IPS-NIHi11 (cell line): ENCODE measurements around the gene TRIM29.
A peak's percentile ranks its signal among the peaks of the same experiment; 100 is the strongest.
"Not testable (repeated sequence)": the region's sequence is repeated elsewhere in the genome, so short reads cannot be mapped to it uniquely, and the experiment has no call there.

Source experiments
- DNase-seq: peaks from one replicate; pipeline ENCODE4 v3.0.0; 2012; ENCODE audit warnings: mixed read lengths, low spot score

The TRIM29 gene, protein sequence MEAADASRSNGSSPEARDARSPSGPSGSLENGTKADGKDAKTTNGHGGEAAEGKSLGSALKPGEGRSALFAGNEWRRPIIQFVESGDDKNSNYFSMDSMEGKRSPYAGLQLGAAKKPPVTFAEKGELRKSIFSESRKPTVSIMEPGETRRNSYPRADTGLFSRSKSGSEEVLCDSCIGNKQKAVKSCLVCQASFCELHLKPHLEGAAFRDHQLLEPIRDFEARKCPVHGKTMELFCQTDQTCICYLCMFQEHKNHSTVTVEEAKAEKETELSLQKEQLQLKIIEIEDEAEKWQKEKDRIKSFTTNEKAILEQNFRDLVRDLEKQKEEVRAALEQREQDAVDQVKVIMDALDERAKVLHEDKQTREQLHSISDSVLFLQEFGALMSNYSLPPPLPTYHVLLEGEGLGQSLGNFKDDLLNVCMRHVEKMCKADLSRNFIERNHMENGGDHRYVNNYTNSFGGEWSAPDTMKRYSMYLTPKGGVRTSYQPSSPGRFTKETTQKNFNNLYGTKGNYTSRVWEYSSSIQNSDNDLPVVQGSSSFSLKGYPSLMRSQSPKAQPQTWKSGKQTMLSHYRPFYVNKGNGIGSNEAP

DNA sequence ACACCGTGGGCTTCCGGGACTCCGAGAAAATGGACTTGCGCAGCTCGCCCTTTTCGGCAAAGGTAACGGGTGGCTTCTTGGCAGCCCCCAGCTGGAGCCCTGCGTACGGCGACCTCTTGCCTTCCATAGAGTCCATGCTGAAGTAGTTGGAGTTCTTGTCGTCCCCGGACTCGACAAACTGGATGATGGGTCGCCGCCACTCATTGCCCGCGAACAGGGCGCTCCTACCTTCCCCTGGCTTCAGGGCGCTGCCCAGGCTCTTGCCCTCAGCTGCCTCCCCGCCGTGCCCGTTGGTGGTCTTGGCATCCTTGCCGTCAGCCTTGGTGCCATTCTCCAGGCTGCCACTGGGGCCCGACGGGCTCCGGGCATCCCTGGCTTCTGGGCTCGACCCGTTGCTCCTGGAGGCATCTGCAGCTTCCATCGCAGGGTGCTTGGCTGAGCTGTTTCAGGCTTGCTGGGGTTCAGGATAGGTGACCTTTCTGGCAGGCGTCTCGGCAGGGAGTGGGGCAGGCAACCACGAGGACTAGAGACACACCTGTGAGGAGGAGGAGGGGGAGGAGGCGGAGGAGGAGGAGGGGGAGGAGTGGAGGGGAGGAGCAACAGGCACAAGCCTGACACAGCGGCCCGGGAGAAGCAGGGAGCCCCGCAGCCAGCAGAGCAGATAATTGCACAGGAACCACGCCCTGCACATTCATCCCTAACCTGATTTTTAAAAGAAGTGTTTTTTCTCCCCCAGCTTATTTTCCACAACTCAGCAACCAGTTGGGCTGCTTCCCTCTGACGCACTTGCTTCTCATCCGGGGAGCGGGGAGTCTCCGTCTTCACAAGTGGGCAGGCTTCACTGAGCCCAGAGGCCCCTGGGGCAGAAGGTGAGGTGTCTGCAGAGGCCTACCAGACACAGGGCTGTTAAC is at the start of gene TRIM29:
TSS of gene TRIM29 (minus strand) at position 503 of the 911 bp plus-strand sequence. CDS start at position 421, 82 bp downstream.
- DNase-seq: peak; percentile 74

DNA sequence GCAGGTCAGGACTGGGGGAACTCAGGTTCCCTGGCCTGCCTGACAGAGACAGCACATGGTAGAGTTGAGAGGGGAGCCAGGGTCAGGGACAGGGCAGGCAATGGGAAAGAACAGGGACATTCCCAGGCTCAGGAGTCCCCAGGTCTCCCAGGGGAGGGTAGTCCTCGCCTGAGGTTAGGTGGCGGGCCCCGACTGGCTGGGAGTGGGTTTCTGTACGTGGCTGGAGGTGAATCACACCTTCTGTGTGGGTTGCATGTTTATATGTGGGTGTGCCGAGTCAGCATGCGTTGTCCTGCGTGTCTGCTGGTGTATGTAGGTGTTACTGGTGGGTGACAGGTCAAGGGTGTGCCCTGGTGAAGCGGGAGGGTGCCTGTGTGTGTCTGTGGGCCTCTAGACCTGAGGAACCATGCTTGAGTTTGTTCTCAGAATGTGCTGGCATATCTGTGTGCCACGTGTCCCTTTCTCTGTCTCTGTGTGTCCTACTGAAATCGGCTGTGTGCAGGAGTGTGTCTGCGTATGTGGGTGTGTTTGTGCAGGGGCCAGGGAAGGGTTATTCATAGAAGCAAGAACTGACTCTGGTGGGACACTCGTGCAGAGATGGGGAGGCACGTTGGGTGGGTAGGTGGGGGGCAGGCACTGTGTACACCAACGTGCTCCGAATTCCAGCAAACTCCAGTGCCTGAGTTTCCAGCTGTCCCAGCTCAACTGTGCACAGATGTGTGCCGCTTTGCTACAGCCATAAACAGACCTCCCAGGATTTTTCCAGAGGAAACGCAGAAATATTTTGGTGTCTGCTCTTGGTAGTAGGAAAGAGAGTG is 49.1 kb upstream of the TRIM29 start:
- no peak for DNase-seq

DNA sequence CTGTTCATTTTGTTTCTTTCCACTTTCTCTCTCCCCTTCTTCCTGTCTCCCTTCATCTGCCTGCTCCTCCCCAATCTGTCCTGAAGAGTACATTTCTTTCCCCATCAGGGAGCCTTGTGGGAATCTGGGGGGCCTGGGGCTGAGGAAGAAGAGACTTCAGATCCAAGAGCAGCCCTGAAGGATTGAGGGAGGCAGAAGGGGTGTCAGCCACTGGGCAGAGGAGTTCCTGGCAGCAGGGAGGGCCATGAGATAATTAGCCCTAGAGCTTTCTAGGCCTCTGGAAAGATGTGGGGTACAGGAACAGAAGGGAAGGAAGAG is 48.5 kb upstream of the TRIM29 start:
- DNase-seq: no peak

DNA sequence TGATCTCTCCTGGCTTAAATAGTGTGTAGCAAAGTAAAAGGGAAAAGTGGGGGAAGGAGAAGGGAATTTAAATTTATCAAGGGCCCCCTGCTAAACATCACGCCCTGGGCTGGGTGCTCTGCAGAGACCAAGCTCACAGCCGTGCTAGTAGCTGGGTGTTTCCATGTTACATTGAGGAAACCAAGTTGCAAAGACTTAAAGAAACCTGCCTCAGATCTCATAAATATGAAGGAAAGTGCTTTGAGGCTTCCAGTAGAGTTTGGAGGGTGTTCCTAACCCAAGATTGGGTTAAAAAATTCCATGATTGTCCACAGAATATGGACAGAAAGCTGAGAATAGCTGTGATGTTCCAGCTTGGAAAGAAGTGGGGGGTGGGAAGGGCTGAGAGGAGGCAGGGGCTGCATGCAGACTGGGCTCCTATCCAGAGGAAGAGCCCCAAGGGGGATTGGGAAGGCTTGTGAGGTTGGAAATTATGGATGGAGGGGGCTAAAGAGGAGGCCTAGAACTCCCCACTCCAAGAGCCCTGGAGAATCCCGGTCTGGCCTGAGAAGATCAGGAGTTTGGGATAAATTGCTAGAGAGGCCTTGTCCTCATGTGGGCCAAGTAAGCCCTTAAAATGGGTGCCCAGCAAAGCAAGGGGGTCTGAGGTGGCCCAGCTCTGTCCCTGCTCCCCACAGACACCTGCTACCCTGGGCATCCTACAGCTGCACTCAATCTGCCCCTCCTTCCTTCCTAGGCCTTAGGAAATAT is 48.0 kb upstream of the TRIM29 start:
- DNase-seq: no peak

DNA sequence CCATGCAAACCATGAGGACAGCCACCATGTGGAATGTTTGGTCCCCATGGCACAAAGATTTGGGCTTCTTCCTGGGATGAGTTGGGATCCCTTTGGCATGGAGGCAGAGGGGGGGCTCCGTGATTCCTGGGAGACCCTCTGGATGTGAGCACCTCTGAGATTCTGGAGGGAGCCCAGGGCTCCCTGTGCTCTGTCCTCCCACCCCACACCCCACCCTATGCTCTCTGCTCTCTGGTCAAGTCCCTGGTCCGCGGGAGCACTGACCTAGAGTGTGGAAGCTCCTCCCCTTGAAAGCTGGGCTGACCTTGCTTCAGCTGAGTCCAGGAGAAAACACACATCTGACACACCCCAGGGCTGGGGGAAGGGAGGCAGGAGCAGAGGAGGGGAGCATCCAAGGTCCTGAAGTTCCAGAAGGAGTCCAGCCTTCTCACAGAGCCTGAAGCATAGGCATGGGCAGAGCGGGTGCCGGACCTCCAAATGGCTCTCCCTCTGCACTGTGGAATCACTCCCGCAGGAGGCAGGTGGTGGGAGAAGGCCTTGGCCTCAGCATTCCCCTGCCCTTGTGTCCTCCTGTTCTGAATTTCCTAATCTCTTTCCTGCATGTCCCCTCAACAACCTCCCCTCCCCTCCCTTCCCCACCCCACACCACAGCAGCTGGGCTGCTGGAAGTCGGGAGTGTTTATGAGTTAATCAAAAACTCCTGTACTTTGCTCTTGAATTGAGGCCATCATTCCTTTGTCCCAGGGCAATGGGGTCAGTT is 47.2 kb upstream of the TRIM29 start:
- DNase-seq: no peak

DNA sequence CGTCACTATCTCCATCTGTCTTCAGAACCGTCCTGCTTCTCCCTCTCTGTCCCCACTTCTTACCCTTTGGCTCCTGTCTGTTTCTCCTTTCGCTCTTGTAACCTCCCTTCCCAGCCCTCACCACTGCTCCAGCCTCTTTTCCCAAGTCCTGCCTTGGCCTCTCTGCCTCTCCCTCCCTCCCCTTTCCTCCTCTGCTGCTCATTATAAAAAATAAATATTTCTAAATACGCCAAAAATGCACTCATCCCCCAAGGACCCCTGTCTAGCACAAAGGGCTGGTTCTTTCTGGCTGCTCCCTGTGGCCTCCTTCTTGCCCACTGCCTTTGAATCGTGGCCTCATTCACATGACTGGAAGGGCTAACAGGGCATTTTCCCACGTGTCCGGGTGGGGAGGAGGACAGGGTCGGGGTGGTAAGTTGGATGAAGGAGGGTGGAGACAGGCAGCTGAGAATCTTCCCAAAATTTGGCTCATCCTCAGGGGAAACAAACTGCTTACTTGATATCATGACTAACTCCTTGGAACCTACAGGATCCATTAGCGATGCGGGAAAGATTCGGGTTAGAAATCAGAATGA is 46.5 kb upstream of the TRIM29 start:
- no peak for DNase-seq

DNA sequence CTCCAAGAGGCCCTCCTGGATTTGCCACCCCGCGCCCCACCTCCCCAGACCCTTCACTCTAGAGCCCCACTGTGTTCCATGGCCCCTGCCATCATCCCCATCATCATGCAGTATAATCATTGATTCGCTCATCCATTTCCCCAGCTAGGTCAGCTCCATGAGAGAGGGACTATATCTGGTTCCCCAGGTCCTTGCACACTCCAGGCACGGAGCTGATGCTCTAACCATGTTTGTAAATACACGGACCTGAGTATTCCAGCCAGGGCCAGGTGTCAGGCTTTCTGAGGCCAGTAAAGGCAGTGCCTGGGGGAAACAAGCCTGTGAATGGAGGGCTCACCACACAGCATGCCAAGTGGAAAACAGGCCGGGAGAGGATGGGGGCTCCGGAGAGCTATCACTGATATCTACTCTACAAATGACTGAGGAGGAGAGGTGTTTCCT is 45.8 kb upstream of the TRIM29 start:
- no peak for DNase-seq

DNA sequence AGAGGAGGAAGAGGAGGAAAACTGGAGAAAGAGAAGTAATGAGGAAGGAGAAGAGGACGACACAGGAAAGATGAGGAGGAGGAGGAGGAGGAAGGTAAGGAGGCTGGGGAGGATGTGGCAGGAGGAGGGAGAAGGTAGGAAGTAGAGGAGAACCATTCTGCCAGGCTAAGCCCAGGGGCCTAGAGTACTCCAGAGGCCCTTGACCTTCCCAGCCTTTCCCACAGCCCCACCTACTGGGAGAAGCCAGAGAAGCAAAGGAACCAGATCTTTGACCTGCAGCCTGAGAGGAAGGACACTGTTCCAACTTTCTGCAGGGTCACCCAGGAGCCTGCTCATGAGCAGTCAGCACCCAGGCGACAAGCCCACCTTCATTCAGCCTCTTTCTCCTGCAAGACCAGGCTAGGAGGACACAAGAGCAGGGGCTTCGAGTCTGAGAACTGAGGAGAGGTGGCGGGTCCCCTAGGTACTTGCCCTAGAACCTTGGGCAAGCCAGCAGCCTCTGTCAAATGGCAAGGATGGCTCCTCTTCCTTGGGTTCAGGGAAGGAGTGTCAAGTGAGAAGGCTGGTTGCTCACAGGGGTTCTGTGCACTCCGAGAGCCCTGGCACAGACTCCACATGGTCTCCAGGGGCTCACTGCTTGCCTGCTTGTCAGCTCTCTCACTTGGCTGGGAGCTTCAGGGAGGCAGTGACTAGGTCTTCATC is 45.0 kb upstream of the TRIM29 start:
- peak; percentile 64 for DNase-seq

DNA sequence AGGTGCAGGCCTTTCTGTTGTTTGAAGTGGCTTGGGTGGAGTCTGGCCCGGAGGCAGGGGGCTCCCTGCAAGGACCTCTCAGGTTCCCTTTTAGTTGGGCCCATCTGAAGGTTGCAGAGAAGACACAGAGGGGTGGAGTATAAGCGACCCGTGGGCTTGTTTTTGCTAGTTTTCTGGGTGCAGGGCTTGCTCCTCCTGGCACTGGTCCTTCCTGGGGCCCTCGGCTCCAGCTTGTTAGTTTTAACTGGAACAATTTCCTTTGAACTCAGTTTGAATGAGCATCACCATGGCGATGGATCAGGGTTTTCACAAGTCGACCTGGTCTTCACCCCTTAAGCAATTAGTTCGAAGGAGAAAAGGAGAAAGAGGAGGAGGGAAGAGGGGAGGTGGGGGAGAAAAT is 44.5 kb upstream of the TRIM29 start:
- no peak for DNase-seq

DNA sequence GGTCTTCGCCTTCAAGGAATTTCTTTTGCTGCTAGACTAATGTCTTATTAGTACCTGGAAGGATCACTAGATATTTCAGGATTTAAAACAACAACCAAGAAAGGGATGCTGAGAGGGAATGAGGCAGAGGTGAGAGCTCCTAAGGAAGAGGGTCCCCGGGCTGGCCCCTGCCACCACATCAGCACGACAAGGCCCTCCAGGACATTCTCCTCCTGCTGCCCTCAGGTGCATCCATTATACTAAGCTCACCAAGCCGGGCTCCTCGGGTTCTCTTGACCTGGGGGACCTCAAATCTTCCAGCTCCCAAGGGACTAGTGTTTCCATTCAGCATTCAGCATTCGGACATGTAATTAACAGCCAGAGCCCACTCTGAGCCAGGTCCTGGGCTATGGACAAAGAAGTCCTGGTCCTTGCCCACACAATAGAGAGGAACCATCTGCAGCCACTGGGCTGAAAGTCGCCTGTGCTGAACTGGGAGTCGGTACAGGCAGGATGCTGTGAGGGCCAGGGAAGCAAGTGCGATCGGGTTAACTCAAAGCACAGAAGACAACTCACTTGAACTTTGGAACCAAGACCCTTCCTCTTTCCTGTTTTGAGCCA is 43.6 kb upstream of the TRIM29 start:
- no peak for DNase-seq

DNA sequence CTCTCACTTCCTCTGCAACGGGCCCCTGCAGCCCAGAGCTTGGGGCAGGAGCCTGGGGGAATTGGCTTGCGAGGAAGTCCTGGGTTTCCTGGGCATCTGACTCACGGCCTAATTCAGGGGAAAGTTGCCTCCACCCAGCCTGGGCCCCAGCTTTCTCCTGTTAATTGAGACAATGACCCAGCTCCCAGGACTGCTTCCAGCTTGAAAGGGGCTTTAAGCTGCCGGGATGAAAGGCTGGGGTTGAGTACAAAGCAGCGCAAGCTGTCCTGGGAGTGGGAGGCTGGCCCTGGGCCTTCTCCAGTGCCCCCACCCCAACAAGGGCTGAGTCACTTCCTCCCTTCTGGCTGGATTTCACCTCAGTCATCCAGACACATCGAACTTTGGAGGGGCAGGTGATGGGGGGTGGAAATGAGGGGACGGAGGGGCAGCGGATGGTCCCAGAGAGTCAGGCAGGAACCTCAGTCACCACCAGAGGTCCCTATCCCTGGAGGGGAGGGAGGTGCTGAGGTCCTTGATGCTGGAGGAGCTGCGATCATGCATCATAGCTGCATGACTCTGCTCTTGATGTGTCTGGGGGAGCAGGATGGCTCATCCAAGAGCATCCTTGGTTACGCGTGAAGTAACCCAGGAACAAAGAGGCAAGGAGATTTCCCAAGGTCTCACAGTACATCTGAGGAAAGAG is 42.8 kb upstream of the TRIM29 start:
- peak; percentile 53 for DNase-seq

DNA sequence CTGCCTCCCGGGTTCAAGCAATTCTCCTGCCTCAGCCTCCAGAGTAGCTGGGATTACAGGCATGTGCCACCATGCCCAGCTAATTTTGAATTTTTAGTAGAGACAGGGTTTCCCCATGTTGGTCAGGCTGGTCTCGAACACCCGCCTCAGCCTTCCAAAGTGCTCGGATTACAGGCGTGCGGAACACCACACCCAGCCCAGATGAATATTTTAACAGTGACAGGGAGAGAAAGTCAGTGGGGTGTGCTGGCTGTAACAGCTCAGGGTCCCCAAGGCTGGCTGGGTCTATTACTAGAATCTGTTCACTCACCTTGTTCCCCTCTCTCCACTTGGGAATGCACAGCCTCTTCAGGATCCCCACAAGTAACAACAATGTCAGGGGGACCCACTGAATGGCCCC is 42.1 kb upstream of the TRIM29 start:
- not testable (repeated sequence) for DNase-seq

DNA sequence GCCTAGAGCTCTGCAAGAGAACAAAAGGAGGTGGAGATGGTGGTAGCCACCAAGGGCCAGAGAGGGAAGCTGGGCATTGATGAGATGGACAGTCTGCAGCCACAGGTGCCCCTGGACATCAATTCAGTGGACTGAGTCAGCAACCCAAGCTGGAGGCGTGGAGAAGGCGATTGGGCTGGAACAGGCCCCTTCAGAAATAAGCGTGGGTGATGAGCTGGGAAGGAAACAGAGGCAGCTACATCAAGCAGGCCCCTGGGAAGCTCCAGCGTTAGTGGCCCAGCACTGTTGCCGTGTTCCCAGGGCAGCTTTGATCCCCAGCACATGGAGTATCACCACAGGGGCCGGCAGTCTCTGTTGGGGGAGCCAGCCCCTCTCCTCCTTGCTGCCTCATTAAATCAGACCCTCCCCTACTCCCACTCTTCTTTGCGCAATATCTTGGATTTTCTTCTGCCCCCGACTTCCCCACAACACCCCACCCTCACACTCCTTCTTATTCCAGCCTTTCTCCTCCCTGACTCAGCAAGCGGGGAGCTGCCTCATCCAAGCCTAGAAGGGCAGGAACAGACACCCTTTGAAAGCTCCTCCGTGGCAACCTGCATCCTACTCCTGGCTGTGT is 41.3 kb upstream of the TRIM29 start:
- DNase-seq: no peak

DNA sequence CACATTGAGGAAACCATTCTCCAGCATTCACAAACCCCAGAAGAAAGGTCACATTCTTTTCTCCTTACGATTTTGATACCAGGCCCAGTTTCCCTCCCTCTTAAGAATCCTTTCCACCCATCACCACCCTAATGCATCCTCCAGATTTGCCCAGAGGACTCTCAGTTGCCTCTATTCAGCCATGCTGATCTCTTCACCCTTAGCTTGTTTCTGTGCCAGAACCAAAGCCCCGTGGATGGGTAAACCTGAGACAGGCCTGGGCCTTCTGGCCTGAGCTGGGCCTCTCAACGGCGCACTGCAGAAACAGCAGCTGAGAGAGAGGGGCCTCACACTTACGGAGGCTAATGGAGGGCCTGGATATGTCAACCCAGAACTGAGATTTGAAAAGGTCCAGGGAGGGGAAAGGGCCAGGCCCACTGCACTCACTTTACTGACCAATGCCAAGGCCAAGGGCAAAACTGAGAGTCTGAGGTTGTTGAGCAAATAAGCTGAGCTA is 40.7 kb upstream of the TRIM29 start:
- DNase-seq: no peak

DNA sequence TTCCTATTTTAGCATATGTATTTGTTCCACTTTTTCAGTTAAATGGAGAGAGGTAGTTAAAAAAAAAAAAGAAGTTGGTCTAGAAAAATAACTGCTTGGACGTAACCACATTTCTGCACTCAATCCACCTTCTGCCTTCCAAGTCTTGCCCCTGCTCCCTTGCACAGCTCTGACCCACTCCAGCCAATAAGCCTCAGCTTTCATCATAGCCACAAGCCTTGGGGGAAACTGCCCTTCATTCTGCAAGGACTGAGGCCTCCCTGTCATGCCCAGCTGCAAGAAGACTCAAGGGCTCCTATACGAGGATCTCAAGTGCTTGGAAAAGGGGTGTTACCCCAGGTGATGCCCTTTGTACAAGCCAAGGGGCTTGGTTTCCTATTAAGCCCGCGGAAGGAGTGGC is 37.0 kb upstream of the TRIM29 start:
- DNase-seq: no peak

DNA sequence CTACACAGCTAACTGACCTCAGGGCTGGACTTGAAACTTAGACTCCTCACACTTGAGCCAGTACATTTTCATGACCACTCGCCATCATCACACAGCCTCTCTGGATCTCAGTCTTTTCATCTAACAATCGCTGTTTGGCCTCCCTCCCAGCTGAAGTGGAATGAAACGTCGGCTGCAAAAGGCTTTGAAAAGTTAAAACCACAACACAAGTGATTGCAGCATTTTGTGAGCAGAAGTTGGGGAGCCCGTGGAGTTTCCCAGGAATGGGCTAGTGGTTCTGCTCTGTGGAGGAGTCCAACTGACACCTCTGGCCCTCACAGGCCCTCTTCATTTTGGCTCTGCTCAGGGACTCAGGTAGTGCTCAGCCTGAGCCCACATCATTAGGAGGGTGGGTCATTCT is 35.9 kb upstream of the TRIM29 start:
- DNase-seq: no peak

DNA sequence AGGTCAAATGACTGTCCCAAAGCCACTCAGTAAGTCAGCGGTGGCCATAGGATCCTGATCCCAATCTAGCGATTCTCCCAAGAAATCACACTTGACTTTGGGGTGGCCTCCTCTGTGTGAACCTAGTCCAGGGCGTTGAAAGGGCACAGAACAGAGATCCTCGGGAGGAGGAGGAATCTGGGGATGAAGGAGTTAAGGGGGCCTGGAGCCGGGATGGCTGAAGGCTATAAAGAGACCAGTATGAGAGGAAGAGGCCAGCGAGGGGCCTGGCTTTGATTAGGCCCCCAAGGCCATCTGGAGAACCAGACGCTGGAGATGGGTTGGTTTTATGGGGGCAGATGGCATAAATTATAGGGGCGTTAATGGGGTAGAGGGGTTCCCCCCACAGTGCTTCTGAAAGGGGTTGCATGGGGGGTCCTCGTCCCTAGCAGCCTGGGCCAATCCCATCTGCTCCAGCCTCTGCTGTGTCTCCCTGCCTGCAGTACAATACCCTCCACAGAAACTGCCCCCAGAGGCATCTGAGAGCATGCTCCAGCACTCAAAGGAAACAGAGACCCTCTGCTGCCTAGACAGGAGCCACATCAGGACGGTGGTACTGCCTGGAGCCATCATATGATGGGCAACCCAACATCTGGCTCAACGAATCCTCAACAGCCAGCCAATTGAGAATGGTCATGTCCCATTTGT is 35.2 kb upstream of the TRIM29 start:
- no peak for DNase-seq
